ENCODE data around the gene KIR2DL1. TPM values are rescaled to one million over a fixed set of nuclear protein-coding genes. Genes with fewer than 3 reads are reported as not detected.

The KIR2DL1 gene
- total and polyA plus RNA-seq, 9 of the 15 experiments (the other 6 are each of a cell fraction or from before 2014, with no cell fraction given): not detected

GRCh38 chr19:54724644-54725043 lies 44.9 kb upstream of the KIR2DL1 start:
- no peak overlapping the region for H3K27ac ChIP-seq (ENCODE audit: extremely low read depth, low read depth, low read length)
- peaks cover 3% of the 10 kb centered on the region for H3K9me3 ChIP-seq (replicated peaks; ENCODE audit: control insufficient read depth, insufficient read depth, low read depth, low read length)
- ATAC-seq (no peak), FAIRE-seq (no peak), DNase-seq (ENCODE audit: extremely low read depth in 1 of 4, low spot score in 3 of 4) (no peak)
- in situ Hi-C loops (cut with MboI) (no loop called here), intact Hi-C loops (cut with micrococcal nuclease) (no loop called here)
- no peak overlapping the region for H3K4me3 ChIP-seq
- CTCF ChIA-PET (ENCODE audit: low intra/inter-chr PET ratio): no interaction called here
- no peak overlapping the region for H3K4me2 ChIP-seq (ENCODE audit: insufficient read depth, low read length)
- no peaks in the 10 kb centered on the region for H4K20me1 ChIP-seq (replicated peaks; ENCODE audit: control insufficient read depth, insufficient read depth, low read length)
- H3K9ac ChIP-seq (ENCODE audit: insufficient read depth in 1 of 2, low read depth in 2 of 2, low read length in 2 of 2): no peak overlapping the region
- BruUV-seq (replicated peaks): no TSS peak
- H3K9me1 ChIP-seq (ENCODE audit: control insufficient read depth, insufficient read depth, low read length): no peaks in the 10 kb centered on the region
- H3K79me2 ChIP-seq (ENCODE audit: control insufficient read depth, insufficient read depth, low read length): no peaks in the 10 kb centered on the region
- no peak overlapping the region for H2AFZ ChIP-seq (ENCODE audit: low read depth, low read length)
- 0% methylated on average over 3 of the region's 3 CpGs for WGBS (ENCODE audit: insufficient coverage, low coverage, missing lambda C conversion rate)
- H3K36me3 ChIP-seq (ENCODE audit: control insufficient read depth, insufficient read depth, low read length): no peaks in the 10 kb centered on the region
- POLR2A ChIA-PET: no interaction called here
- TF ChIP-seq TAL1 (IDR thresholded peaks at IDR 0.05): peak; percentile 65
- peak in 1 of 2 experiments; percentile 41 for TF ChIP-seq NCOA2 (IDR thresholded peaks at IDR 0.05; ENCODE audit: partially characterized antibody in 2 of 2)
- TF ChIP-seq TRIM24 (IDR thresholded peaks at IDR 0.05): peak in 1 of 2 experiments; percentile 37; a peak in 1 of 4 replicates
- TF ChIP-seq CBFA2T3 (IDR thresholded peaks at IDR 0.05): peak; percentile 53
- no peak for TF ChIP-seq LEF1 (IDR thresholded peaks at IDR 0.05)
- peak; percentile 49 for TF ChIP-seq CBFA2T2 (conservative IDR thresholded peaks at IDR 0.05)
- no peak for TF ChIP-seq ZNF586 (CRISPR knock-in tag; conservative IDR thresholded peaks at IDR 0.05)
- peak; percentile 27; the same call in 1 of the 2 replicates for TF ChIP-seq ARID1B (IDR thresholded peaks at IDR 0.05)
- no peaks in the 10 kb centered on the region; a peak in 1 of 5 replicates for H3K4me1 ChIP-seq (replicated peaks in 1 of 2; ENCODE audit: control insufficient read depth in 2 of 2, insufficient read depth in 2 of 2, low read length in 2 of 2)
- H3K27me3 ChIP-seq (ENCODE audit: control insufficient read depth in 2 of 2, insufficient read depth in 2 of 2, low read length in 2 of 2): 0 out of 5 replicates have a peak, but pooled peaks cover 0 to 4% of the 10 kb centered on the region in 2 experiments

GRCh38 chr19:54725321-54725720 lies 44.3 kb upstream of the KIR2DL1 start:
- Histone ChIP-seq H3K9ac (ENCODE audit: insufficient read depth in 1 of 2, low read depth in 2 of 2, low read length in 2 of 2) (no peak overlapping the region), H3K4me3 (no peak overlapping the region), H3K4me1 (replicated peaks in 1 of 2; ENCODE audit: control insufficient read depth in 2 of 2, insufficient read depth in 2 of 2, low read length in 2 of 2) (no peaks in the 10 kb centered on the region; a peak in 1 of 5 replicates), H2AFZ (ENCODE audit: low read depth, low read length) (no peak overlapping the region), H3K79me2 (ENCODE audit: control insufficient read depth, insufficient read depth, low read length) (no peaks in the 10 kb centered on the region), H3K36me3 (ENCODE audit: control insufficient read depth, insufficient read depth, low read length) (no peaks in the 10 kb centered on the region), H4K20me1 (replicated peaks; ENCODE audit: control insufficient read depth, insufficient read depth, low read length) (no peaks in the 10 kb centered on the region), H3K27ac (ENCODE audit: extremely low read depth, low read depth, low read length) (no peak overlapping the region), H3K9me3 (replicated peaks; ENCODE audit: control insufficient read depth, insufficient read depth, low read depth, low read length) (peaks cover 3% of the 10 kb centered on the region), H3K27me3 (ENCODE audit: control insufficient read depth in 2 of 2, insufficient read depth in 2 of 2, low read length in 2 of 2) (0 out of 5 replicates have a peak, but pooled peaks cover 0 to 6% of the 10 kb centered on the region in 2 experiments), H3K4me2 (ENCODE audit: insufficient read depth, low read length) (no peak overlapping the region), H3K9me1 (ENCODE audit: control insufficient read depth, insufficient read depth, low read length) (no peaks in the 10 kb centered on the region)
- DNase-seq (ENCODE audit: extremely low read depth in 1 of 4, low spot score in 3 of 4) (no peak), ATAC-seq (no peak), FAIRE-seq (no peak)
- in situ Hi-C loops (cut with MboI): no loop called here
- POLR2A ChIA-PET: no interaction called here
- CTCF ChIA-PET (ENCODE audit: low intra/inter-chr PET ratio): no interaction called here
- WGBS (ENCODE audit: insufficient coverage, low coverage, missing lambda C conversion rate): 0% methylated on average over 7 of the region's 7 CpGs
- BruUV-seq (replicated peaks): no TSS peak
- no peak for TF ChIP-seq MLX (CRISPR knock-in tag; conservative IDR thresholded peaks at IDR 0.05)
- no peak for TF ChIP-seq SMARCB1 (IDR thresholded peaks at IDR 0.05; ENCODE audit: insufficient read length, low read depth)
- TF ChIP-seq ZBTB49 (CRISPR knock-in tag; IDR thresholded peaks at IDR 0.05; ENCODE audit: borderline replicate concordance): no peak
- TF ChIP-seq LCOR (CRISPR knock-in tag; IDR thresholded peaks at IDR 0.05): no peak
- no peak for TF ChIP-seq MYC (IDR thresholded peaks at IDR 0.05; ENCODE audit: low read depth, low read length)
- no peak for TF ChIP-seq MYC (CRISPR knock-in tag; IDR thresholded peaks at IDR 0.05; ENCODE audit: borderline replicate concordance, low read depth)
- no peak for TF ChIP-seq SRSF7 (optimal IDR thresholded peaks at IDR 0.05; ENCODE audit: low read depth, low read length)
- intact Hi-C loops (cut with micrococcal nuclease): no loop called here

Measured in K562 (cell line).